ENCODE data around the gene B3GAT3. TPM values are rescaled to one million over a fixed set of nuclear protein-coding genes. Genes with fewer than 3 reads are reported as not detected.
A peak's percentile ranks its signal among the peaks of the same experiment; 100 is the strongest.

B3GAT3 gene
- total and polyA plus RNA-seq, 2 of the 8 experiments (the other 6 are each of a cell fraction or from before 2014, with no cell fraction given), result 28.0 to 39.0 TPM

GRCh38 chr11:62601122-62601371, 20.7 kb downstream of the B3GAT3 start (continued):
- TF ChIP-seq CHD7 (IDR thresholded peaks at IDR 0.05; ENCODE audit: insufficient replicate concordance, low read length), result no peak
- TF ChIP-seq TAF7 (optimal IDR thresholded peaks at IDR 0.05; ENCODE audit: borderline replicate concordance, low read depth, low read length), result no peak
- no peak for TF ChIP-seq CREB1 (IDR thresholded peaks at IDR 0.05)
- TF ChIP-seq SIN3A (conservative IDR thresholded peaks at IDR 0.05 in 1 of 2, IDR thresholded peaks at IDR 0.05 in 1 of 2; ENCODE audit: low read depth in 1 of 2, low read length in 2 of 2), result 0 out of 4 replicates have a peak, but pooled peaks of 1 of the 2 experiments have one; percentile 19
- TF ChIP-seq ASH2L (IDR thresholded peaks at IDR 0.05; ENCODE audit: low read length), result peak; percentile 68
- TF ChIP-seq KDM4A (IDR thresholded peaks at IDR 0.05; ENCODE audit: low read depth, low read length, severe bottlenecking), result peak; percentile 59

Data from H1 (cell line).